Measurements from ENCODE around the gene RAD18.

Gene RAD18

GRCh38 chr3:8985411-8985831, 22.1 kb upstream of the RAD18 start:
- no peak overlapping the region for H3K4me3 ChIP-seq (ENCODE audit: low read length, poor library complexity, severe bottlenecking)
- H4K20me1 ChIP-seq (ENCODE audit: insufficient read depth, low read length, poor library complexity, severe bottlenecking) = no peaks in the 10 kb centered on the region
- H2AFZ ChIP-seq (ENCODE audit: low read length) = no peak overlapping the region
- TF ChIP-seq EZH2phosphoT487 (IDR thresholded peaks at IDR 0.05; ENCODE audit: borderline replicate concordance) = no peak
- TF ChIP-seq, protein P1, sequence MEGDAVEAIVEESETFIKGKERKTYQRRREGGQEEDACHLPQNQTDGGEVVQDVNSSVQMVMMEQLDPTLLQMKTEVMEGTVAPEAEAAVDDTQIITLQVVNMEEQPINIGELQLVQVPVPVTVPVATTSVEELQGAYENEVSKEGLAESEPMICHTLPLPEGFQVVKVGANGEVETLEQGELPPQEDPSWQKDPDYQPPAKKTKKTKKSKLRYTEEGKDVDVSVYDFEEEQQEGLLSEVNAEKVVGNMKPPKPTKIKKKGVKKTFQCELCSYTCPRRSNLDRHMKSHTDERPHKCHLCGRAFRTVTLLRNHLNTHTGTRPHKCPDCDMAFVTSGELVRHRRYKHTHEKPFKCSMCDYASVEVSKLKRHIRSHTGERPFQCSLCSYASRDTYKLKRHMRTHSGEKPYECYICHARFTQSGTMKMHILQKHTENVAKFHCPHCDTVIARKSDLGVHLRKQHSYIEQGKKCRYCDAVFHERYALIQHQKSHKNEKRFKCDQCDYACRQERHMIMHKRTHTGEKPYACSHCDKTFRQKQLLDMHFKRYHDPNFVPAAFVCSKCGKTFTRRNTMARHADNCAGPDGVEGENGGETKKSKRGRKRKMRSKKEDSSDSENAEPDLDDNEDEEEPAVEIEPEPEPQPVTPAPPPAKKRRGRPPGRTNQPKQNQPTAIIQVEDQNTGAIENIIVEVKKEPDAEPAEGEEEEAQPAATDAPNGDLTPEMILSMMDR (conservative IDR thresholded peaks at IDR 0.05; ENCODE audit: low read length) = no peak
- H3K27me3 ChIP-seq (ENCODE audit: insufficient read depth, low read length, poor library complexity, severe bottlenecking) = no peaks in the 10 kb centered on the region
- H3K9ac ChIP-seq (ENCODE audit: low read depth, low read length, poor library complexity, severe bottlenecking) = no peak overlapping the region
- H3K9me3 ChIP-seq (ENCODE audit: insufficient read depth, low read depth, low read length) = no peaks in the 10 kb centered on the region
- no peaks in the 10 kb centered on the region for H3F3A ChIP-seq (ENCODE audit: low read depth)
- no peaks in the 10 kb centered on the region; the same call in 1 of the 2 replicates for H3K36me3 ChIP-seq (ENCODE audit: insufficient read depth, low read length)
- H3K79me2 ChIP-seq (ENCODE audit: insufficient read depth, low read length) = no peaks in the 10 kb centered on the region
- no peaks in the 10 kb centered on the region for H3K4me1 ChIP-seq (ENCODE audit: insufficient read depth, low read length, poor library complexity, severe bottlenecking)
- no peak overlapping the region for H3K4me2 ChIP-seq (ENCODE audit: low read depth, low read length, poor library complexity, severe bottlenecking)
- H3K9me2 ChIP-seq (replicated peaks; ENCODE audit: low read depth, low read length) = no peaks in the 10 kb centered on the region

DNA sequence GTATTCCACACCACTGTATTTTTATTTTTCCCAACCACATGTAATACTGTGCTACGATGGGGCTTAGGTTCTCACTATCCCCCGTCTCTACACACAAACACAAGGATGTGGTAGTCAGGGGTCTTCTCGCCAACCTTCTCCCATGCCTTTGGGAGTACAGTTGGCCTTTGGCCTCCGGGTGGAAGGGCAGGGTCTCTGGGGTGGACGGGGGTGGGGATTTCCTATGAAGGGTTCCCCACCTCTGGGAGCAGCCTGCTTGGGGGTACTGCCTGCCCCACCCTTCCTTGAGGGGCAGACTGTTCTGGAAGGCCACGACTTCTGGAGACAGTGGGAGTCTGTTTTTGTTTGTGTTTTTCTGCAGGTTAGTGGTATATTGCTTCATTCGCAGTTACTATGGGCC, 21.3 kb upstream of the RAD18 start:
- H3K4me2 ChIP-seq (ENCODE audit: low read depth, low read length, poor library complexity, severe bottlenecking) = no peak overlapping the region
- no peak overlapping the region for H3K4me3 ChIP-seq (ENCODE audit: low read length, poor library complexity, severe bottlenecking)
- no peak overlapping the region for H3K9ac ChIP-seq (ENCODE audit: low read depth, low read length, poor library complexity, severe bottlenecking)
- no peak overlapping the region for H2AFZ ChIP-seq (ENCODE audit: low read length)
- no peaks in the 10 kb centered on the region for H3K4me1 ChIP-seq (ENCODE audit: insufficient read depth, low read length, poor library complexity, severe bottlenecking)
- H3K27me3 ChIP-seq (ENCODE audit: insufficient read depth, low read length, poor library complexity, severe bottlenecking) = no peaks in the 10 kb centered on the region
- no peaks in the 10 kb centered on the region for H3K36me3 ChIP-seq (ENCODE audit: insufficient read depth, low read length)
- H3K79me2 ChIP-seq (ENCODE audit: insufficient read depth, low read length) = no peaks in the 10 kb centered on the region
- TF ChIP-seq, protein P1 (conservative IDR thresholded peaks at IDR 0.05; ENCODE audit: low read length) = no peak
- TF ChIP-seq EZH2phosphoT487 (IDR thresholded peaks at IDR 0.05; ENCODE audit: borderline replicate concordance) = no peak
- no peaks in the 10 kb centered on the region for H3K9me3 ChIP-seq (ENCODE audit: insufficient read depth, low read depth, low read length)
- no peaks in the 10 kb centered on the region for H3K9me2 ChIP-seq (replicated peaks; ENCODE audit: low read depth, low read length)
- H4K20me1 ChIP-seq (ENCODE audit: insufficient read depth, low read length, poor library complexity, severe bottlenecking) = no peaks in the 10 kb centered on the region
- H3F3A ChIP-seq (ENCODE audit: low read depth) = no peaks in the 10 kb centered on the region

GRCh38 chr3:8984081-8984480, 20.8 kb upstream of the RAD18 start:
- H3K27me3 ChIP-seq (ENCODE audit: insufficient read depth, low read length, poor library complexity, severe bottlenecking) = no peaks in the 10 kb centered on the region
- no peaks in the 10 kb centered on the region for H3K79me2 ChIP-seq (ENCODE audit: insufficient read depth, low read length)
- TF ChIP-seq, protein P1 (conservative IDR thresholded peaks at IDR 0.05; ENCODE audit: low read length) = no peak
- no peak for TF ChIP-seq EZH2phosphoT487 (IDR thresholded peaks at IDR 0.05; ENCODE audit: borderline replicate concordance)
- no peaks in the 10 kb centered on the region for H3K4me1 ChIP-seq (ENCODE audit: insufficient read depth, low read length, poor library complexity, severe bottlenecking)
- H3K9ac ChIP-seq (ENCODE audit: low read depth, low read length, poor library complexity, severe bottlenecking) = no peak overlapping the region
- no peaks in the 10 kb centered on the region for H3F3A ChIP-seq (ENCODE audit: low read depth)
- no peak overlapping the region for H2AFZ ChIP-seq (ENCODE audit: low read length)
- H3K36me3 ChIP-seq (ENCODE audit: insufficient read depth, low read length) = no peaks in the 10 kb centered on the region
- H3K4me2 ChIP-seq (ENCODE audit: low read depth, low read length, poor library complexity, severe bottlenecking) = no peak overlapping the region
- H3K4me3 ChIP-seq (ENCODE audit: low read length, poor library complexity, severe bottlenecking) = no peak overlapping the region
- H3K9me2 ChIP-seq (replicated peaks; ENCODE audit: low read depth, low read length) = no peaks in the 10 kb centered on the region
- no peaks in the 10 kb centered on the region for H4K20me1 ChIP-seq (ENCODE audit: insufficient read depth, low read length, poor library complexity, severe bottlenecking)
- H3K9me3 ChIP-seq (ENCODE audit: insufficient read depth, low read depth, low read length) = no peaks in the 10 kb centered on the region
